DND-41 (cell line): ENCODE results near the gene FLAD1.
A peak's percentile ranks its signal among the peaks of the same experiment; 100 is the strongest.

Source experiments
- ATAC-seq: fragments of 200-7000 bp; cut with Tn5 transposase; 3 replicates; pipeline ENCODE4 v1.9.1; 2021; ENCODE audit warnings: low read depth; ENCODE audit not compliant: insufficient read depth
- DNase-seq: peaks from one replicate; pipeline ENCODE4 v3.0.0-alpha.2; 2020
- H2AFZ ChIP-seq: 2 replicates; pipeline ENCODE4 v1.6.0; 2012; ENCODE audit warnings: low read depth, low read length
- H3K27ac ChIP-seq: 2 replicates; pipeline ENCODE4 v1.5.1; 2012; ENCODE audit warnings: low read length, inconsistent platforms
- H3K27me3 ChIP-seq: fragments of 200-600 bp; sonication (generic); 2 replicates; pipeline ENCODE4 v1.6.0; 2012; ENCODE audit warnings: low read length, mild to moderate bottlenecking, inconsistent platforms; ENCODE audit not compliant: insufficient read depth, poor library complexity
- H3K36me3 ChIP-seq: 2 replicates; pipeline ENCODE4 v1.5.1; 2012; ENCODE audit warnings: low read length, inconsistent platforms; ENCODE audit not compliant: insufficient read depth
- H3K4me1 ChIP-seq: 2 replicates; pipeline ENCODE4 v1.5.1; 2012; ENCODE audit warnings: mild to moderate bottlenecking, low read length; ENCODE audit not compliant: insufficient read depth
- H3K4me2 ChIP-seq: 2 replicates; pipeline ENCODE4 v1.6.0; 2012; ENCODE audit warnings: mild to moderate bottlenecking, moderate library complexity, low read length, inconsistent platforms; ENCODE audit not compliant: insufficient read depth
- H3K4me3 ChIP-seq, 2 experiments: fragments of 200-600 bp in 1 of 2; shearing (Covaris generic) in 1 of 2; 2 replicates each; pipeline ENCODE4 v1.5.1; 2012 to 2016; ENCODE audit warnings: inconsistent platforms in 2 of 2, low read length in 2 of 2, mild to moderate bottlenecking in 2 of 2, low read depth in 1 of 2, moderate library complexity in 1 of 2
- H3K79me2 ChIP-seq: 2 replicates; pipeline ENCODE4 v1.6.0; 2012; ENCODE audit warnings: low read length, inconsistent platforms; ENCODE audit not compliant: insufficient read depth
- H3K9ac ChIP-seq: 2 replicates; pipeline ENCODE4 v1.6.0; 2012; ENCODE audit warnings: low read depth, mild to moderate bottlenecking, inconsistent platforms, low read length, moderate library complexity
- H3K9me3 ChIP-seq: 2 replicates; pipeline ENCODE4 v1.5.1; 2012; ENCODE audit warnings: low read length, moderate library complexity, mild to moderate bottlenecking, inconsistent platforms; ENCODE audit not compliant: insufficient read depth, severe bottlenecking
- H4K20me1 ChIP-seq: 2 replicates; pipeline ENCODE4 v1.6.0; 2012; ENCODE audit warnings: low read length; ENCODE audit not compliant: insufficient read depth
- CTCF ChIP-seq: IDR thresholded peaks from 2 replicates; pipeline ENCODE4 v1.5.1; 2012; ENCODE audit warnings: borderline replicate concordance, low read length, moderate library complexity, mild to moderate bottlenecking; ENCODE audit not compliant: poor library complexity, severe bottlenecking; ENCODE audit errors: extremely low read depth
- EZH2 ChIP-seq: IDR thresholded peaks from 3 replicates; pipeline ENCODE4 v1.6.1; 2012; ENCODE audit warnings: borderline replicate concordance, low read depth, mild to moderate bottlenecking, moderate library complexity, low read length, inconsistent platforms; ENCODE audit not compliant: severe bottlenecking

The FLAD1 gene

GRCh38 chr1:154941333-154942013 is 41.7 kb upstream of the FLAD1 start:
- ATAC-seq (no peak), DNase-seq (no peak)
- Histone ChIP-seq H3K9ac (peak overlapping the region; percentile 44; the same call in 1 of the 2 replicates), H2AFZ (no peak overlapping the region), H3K36me3 (peaks cover 11% of the 10 kb centered on the region), H3K79me2 (no peaks in the 10 kb centered on the region), H4K20me1 (no peaks in the 10 kb centered on the region; the same call in 1 of the 2 replicates), H3K27me3 (no peaks in the 10 kb centered on the region), H3K4me3 (no peak overlapping the region; a peak in 1 of 4 replicates), H3K27ac (peak overlapping the region; percentile 86), H3K4me1 (peaks cover 47% of the 10 kb centered on the region), H3K9me3 (no peaks in the 10 kb centered on the region), H3K4me2 (no peak overlapping the region; the same call in 1 of the 2 replicates)
- TF ChIP-seq CTCF: no peak
- no peak for TF ChIP-seq EZH2

GRCh38 chr1:154943649-154944400 is 39.3 kb upstream of the FLAD1 start:
- no peaks in the 10 kb centered on the region for H3K27me3 ChIP-seq
- peaks cover 32% of the 10 kb centered on the region for H3K4me1 ChIP-seq
- no peaks in the 10 kb centered on the region for H3K79me2 ChIP-seq
- no peak overlapping the region for H3K4me3 ChIP-seq
- H3K36me3 ChIP-seq: peaks cover 28% of the 10 kb centered on the region
- ATAC-seq (peak; percentile 65), DNase-seq (peak; percentile 56)
- no peaks in the 10 kb centered on the region for H3K9me3 ChIP-seq
- H3K4me2 ChIP-seq: no peak overlapping the region
- no peaks in the 10 kb centered on the region; the same call in 1 of the 2 replicates for H4K20me1 ChIP-seq
- no peak overlapping the region for H2AFZ ChIP-seq
- TF ChIP-seq CTCF (peak; percentile 88), EZH2 (no peak)
- peak overlapping the region; percentile 24; the same call in 1 of the 2 replicates for H3K27ac ChIP-seq
- H3K9ac ChIP-seq: no peak overlapping the region

- Histone ChIP-seq H3K4me1 (peaks cover 29% of the 10 kb centered on the region), H3K4me2 (no peak overlapping the region), H3K9ac (no peak overlapping the region)
Observed at GRCh38 chr1:154944401-154945159, 38.6 kb upstream of the FLAD1 start.

More at GRCh38 chr1:154944401-154945159, 38.6 kb upstream of the FLAD1 start:
- Histone ChIP-seq H3K27me3 (no peaks in the 10 kb centered on the region), H2AFZ (no peak overlapping the region), H3K4me3 (no peak overlapping the region), H3K27ac (0 out of 2 replicates have a peak overlapping the region, but pooled peaks have one; percentile 24), H3K79me2 (no peaks in the 10 kb centered on the region), H3K9me3 (no peaks in the 10 kb centered on the region), H3K36me3 (peaks cover 28% of the 10 kb centered on the region), H4K20me1 (no peaks in the 10 kb centered on the region; the same call in 1 of the 2 replicates)
- no peak for DNase-seq
- ATAC-seq: no peak
- TF ChIP-seq EZH2 (no peak), CTCF (no peak)
